Mesenteric fat pad (tissue), 1 donor: ENCODE data around the gene ZDHHC11. TPM values are rescaled to one million over a fixed set of nuclear protein-coding genes. Genes with fewer than 3 reads are reported as not detected.
"Not testable (repeated sequence)": the region's sequence is repeated elsewhere in the genome, so short reads cannot be mapped to it uniquely, and the experiment has no call there.

Experiments used
- DNase-seq: peaks from one replicate; pipeline ENCODE4 v3.0.0-alpha.2; 2020; ENCODE audit warnings: low spot score
- total RNA-seq: library from RNA; stranded (reverse); fragmentation: NEBNext Ultra II Directional; extraction: Animal tissue kit (Norgen Biotek cat#: 25700); gene quantifications from one replicate; pipeline ENCODE4 v1.2.1, GENCODE V29; 2021
- donor health status: DM: yes; HTN: yes; CAD: no.

Gene ZDHHC11
- total RNA-seq, 1 donor from 2014 or later: 11.0 TPM

- no peak for DNase-seq
Measured at GRCh38 chr5:880816-881550, 30.2 kb upstream of the ZDHHC11 start.

GRCh38 chr5:878677-879076 is 27.9 kb upstream of the ZDHHC11 start:
- not testable (repeated sequence) for DNase-seq

DNA sequence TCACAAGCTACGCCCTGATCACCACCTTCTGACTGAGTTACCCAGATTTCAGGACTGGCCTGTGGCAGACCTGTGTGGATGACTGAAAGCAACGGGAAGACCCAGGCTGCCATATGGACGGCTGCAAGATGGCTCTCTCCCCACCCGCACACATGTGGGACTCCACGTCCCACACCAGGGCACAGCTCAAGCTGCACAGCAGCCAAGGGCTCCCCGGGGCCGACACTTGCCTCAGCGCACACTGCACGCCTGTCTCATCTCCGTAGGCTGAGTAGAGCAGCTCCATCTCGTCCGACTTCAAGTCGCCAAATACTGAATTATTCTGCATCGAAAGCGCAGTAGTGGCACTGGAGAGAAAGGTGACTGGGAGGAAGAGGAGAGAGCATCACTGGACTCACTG is 27.3 kb upstream of the ZDHHC11 start:
- no peak for DNase-seq

- no peak for DNase-seq
Measured at GRCh38 chr5:876398-877365, 25.9 kb upstream of the ZDHHC11 start.

DNA sequence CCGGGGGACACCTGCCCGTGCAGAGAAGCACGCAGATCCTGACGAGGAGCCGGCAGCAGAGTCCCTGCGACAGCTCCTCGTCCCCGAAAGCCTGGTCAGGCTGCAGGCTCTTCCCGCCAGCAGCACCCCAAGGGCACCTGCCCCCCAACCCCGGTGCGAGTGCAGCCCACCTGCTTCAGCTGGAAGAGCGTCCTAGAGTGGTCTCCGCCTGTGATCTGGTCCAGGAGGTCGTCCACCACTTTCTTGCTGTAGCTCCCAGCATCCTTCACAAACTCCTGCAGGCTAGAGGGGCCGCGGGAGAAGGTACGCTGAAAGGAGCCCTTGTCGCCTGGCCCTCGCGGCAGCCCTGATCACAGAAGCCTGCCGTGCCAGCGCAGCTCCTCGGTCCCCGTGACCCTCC is 25.1 kb upstream of the ZDHHC11 start:
- no peak for DNase-seq

DNA sequence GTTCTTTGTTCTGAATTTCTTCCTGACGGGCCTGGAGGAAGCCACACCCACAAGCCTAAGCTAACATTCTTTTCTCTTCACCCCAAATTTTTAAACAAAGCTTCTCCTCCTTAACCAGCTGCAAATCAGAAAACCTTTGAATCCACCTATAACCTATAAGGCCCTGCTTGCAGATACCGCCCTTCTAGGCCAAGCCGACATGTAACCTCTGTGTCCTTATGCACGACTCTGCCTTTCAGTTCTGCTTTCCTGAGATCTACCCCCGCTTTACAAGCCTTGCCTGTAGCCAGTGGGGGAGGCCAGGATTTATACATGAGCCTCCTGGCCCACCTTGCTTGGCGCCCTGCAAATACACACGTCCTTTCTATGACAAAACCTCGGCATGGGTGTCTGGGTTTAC is 22.5 kb upstream of the ZDHHC11 start:
- no peak for DNase-seq

- DNase-seq: no peak
Measured at GRCh38 chr5:872301-872700, 21.5 kb upstream of the ZDHHC11 start.

- DNase-seq: no peak
Measured at GRCh38 chr5:871596-872298, 21.0 kb upstream of the ZDHHC11 start.

DNA sequence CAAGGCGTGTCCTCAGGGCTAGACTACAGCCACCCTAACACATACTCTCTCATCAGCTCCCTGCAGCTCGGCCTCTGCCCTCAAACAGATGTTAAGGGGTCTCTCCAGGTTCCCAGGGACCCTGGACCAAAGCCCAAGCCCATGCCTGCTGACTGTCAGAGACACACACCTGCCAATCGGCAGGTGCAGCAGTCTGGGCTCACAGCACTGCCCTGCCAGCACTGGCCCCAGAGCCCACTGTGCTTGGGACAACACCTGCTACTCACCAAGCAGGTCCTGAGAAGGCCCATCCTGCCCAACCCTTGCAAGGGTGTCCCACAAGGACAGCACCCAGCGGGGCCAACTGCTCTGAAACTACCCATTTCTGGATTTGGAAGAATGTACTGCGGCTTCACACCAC is 20.2 kb upstream of the ZDHHC11 start:
- no peak for DNase-seq

DNA sequence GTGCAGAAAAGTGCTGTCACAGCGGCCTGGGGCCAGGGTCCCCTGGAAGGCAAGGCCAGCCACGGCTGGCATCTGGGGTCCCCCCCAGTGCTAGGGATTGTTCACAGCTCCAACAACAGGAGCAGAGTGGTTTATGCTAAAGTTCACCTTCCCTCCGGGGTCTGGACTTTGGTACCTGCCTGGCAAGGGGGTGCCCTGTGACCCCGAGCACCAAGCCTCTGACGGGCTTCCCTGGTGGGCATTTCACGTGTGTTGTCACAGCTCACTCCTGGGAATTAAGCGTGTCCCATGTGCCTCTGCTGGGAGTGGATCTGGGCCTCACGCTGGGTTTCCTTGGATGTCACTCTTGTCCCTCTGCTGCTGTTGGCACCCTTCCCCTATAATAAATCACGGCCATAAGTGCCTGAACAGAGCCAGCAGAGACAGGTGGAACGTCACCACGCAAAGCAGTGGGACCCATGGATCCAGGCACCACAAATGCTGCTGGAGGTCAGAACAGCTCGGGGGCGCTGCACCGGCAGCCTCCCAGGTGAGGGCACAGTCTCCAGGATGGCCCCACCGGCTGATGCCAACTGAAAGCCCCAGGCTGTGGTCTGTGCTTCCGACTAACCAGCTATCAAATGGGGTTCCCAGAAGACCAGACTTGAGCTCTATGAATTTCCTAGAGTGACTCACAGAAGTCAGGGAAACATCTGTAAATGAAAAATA is 17.8 kb upstream of the ZDHHC11 start:
- DNase-seq: no peak

DNA sequence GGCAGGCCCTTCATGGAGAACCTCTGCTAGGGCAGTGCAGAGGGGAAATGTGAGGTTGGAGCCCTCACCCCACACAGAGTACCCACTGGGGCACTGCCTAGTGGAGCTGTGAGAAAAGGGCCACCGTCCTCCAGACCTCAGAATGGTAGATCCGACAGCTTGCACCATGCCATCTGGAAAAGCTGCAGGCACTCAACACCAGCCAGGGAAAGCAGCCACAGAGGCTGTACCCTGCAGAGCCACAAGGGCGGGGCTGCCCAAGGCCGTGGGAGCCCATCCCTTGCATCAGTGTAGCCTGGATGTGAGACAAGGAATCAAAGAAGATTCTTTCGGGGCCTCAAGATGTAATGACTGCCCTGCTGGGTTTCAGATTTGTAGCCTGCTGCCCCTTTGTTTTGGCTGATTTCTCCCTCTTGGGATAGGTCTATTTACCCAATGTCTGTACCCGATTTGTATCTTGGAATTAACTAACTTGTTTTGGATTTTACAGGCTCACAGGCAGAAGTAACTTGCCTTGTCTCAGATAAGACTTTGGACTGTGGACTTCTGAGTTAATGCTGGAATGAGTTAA is 16.6 kb upstream of the ZDHHC11 start:
- DNase-seq: no peak

DNA sequence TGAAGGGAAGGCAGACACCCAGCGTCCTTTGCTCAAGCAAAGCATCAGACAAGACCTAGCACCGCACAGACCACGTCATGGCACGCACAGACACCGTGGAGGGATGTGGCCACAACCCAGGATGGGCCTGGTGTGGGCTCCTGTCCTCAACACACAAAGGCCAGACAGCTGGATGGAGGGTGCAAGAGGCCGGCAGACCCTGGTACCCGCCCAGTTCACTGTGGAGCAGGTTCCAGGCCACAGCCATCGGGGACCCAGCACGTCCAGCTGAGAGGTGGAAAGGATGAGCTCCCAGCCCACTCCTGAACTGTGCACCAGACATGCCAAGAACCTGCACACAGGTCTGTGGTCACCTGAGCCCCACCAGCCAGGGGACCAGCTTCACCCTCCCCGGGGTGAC is 15.0 kb upstream of the ZDHHC11 start:
- DNase-seq: no peak

DNA sequence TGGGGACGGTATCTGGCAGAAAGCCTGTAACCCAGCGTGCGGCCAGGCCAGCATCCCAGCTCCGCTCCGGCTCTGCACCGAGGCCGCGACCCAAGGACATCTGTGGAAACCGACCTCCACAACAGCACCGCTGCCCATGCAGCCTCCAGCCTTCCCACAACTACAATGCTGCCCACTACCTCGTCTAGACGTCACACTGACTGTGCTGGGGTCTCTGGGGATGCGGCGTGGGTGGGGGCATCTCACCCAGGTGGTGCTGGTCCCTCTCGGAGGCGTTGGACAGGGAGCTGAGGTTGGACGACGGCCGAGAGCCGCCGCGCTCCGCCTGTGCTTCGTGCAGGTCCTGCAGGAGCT is 14.4 kb upstream of the ZDHHC11 start:
- DNase-seq: no peak

DNA sequence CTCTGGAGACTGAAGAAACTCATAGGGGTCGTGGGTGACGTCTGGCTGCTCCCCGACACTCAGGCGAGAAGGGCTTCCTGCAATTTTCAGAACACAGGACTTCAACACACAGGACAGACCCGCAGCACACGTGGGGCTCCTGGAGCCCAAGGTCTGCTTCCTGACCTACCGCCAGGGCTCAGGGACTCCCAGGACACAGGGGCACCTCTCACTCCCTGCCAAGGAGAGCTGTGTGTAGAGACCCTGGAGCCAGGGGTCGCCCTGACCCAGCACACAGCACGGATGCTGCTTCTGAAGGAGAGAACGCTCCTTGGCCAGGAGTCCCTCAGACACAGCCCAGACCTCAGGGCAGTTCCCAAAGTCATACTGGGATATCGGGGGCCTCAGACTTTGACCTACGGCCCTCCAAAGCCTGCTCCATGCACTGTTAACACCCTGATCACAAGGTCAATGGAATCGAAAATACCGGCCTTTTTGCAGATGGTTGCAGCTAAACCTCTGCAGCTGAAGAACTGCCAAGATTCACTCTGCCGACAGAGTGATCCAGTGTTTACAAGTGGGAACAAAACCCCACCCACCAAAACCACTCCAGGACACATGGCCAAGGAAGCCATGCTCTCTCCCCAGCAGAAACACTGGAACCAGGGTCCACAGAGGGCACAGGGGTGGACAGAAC is 13.8 kb upstream of the ZDHHC11 start:
- no peak for DNase-seq

GRCh38 chr5:863244-863805 is 12.5 kb upstream of the ZDHHC11 start:
- DNase-seq: no peak

- no peak for DNase-seq
Measured at GRCh38 chr5:862367-863243, 11.8 kb upstream of the ZDHHC11 start.

DNA sequence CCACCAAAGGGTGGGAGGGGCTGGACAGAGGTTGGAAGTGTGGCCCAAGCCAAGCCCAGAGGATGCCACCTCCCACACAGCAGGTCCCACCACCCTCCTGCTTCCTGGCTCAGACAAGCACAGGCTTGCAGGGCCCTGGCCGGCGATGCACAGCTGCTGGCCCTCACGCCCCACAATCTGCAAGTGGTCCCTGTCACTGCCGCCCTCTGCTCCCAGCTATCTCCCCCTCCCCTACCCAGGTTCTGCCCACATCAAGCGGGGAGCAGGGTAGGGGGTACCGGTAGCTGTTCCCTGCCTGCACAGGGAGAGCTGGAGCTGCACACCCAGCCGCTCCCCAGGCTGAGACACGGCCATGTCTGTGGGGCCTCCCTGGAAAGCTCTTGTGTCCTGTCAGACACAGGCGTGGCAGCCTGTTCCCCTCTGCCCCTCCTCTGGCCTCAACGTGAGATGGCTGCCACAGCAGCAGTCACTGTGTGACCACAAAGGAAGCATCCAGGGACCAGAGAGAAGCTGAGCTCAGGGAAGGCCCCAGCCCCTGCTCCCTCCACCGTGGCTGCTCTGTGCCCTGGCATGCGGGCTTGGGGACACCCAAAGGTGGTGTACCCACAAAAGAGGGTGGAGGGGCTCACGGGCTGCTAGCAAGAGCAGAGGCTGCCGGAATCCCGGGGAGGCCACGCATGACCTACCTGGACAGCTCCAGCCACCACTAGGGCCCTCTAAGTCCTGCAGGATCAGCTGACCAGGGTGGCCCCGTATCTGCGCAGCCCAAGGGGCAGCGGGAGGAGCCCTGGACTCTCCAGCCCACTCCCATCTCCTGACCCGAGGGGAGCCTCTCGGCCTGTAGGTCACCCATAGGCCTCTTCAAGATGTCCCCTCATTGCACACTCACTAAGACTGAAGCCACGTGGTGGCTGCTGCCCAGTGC is 10.9 kb upstream of the ZDHHC11 start:
- DNase-seq: no peak
